DMS114 treated with DMSO at 0.1 percent for 48 hours (cell line): ENCODE data around the gene GMCL2.
"Not testable (repeated sequence)": the region's sequence is repeated elsewhere in the genome, so short reads cannot be mapped to it uniquely, and the experiment has no call there.

Source experiments
- DNase-seq: peaks from one replicate; lab custom pipeline; 2025; ENCODE audit not compliant: unreplicated experiment; lab: John Stamatoyannopoulos, UW

The GMCL2 gene

DNA sequence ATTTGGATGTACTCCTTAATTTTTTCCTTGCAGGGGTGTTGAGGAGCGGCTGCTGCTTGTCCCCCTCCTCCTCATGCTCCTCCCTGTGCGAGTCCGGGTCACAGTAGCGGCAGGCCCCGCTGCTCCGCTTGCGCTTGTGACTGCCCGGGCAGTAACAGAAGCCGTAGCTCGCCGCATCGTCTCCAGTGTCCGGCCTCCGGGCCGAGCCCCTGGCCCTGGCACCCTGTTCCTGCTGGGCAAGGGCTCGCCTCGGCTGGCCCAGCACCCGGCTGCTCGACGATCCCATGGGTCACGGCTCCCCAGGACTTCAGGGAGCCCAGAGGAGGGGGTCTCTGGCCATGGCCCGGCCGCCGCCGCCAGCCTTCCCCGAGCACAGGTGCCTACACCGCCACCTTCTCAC is at the start of gene GMCL2:
Gene GMCL2, minus strand, starts transcription at position 358 of the 400 bp plus-strand sequence. Its CDS starts 72 bp downstream, at position 286.
- no peak for DNase-seq

GRCh38 chr5:178236679-178237078 is 49.5 kb upstream of the GMCL2 start:
- no peak for DNase-seq

GRCh38 chr5:178236126-178236525 is 49.0 kb upstream of the GMCL2 start:
- DNase-seq, result no peak

GRCh38 chr5:178235588-178235974 is 48.4 kb upstream of the GMCL2 start:
- DNase-seq, result no peak

GRCh38 chr5:178234750-178235587 is 47.8 kb upstream of the GMCL2 start:
- DNase-seq, result peak; percentile 67

DNA sequence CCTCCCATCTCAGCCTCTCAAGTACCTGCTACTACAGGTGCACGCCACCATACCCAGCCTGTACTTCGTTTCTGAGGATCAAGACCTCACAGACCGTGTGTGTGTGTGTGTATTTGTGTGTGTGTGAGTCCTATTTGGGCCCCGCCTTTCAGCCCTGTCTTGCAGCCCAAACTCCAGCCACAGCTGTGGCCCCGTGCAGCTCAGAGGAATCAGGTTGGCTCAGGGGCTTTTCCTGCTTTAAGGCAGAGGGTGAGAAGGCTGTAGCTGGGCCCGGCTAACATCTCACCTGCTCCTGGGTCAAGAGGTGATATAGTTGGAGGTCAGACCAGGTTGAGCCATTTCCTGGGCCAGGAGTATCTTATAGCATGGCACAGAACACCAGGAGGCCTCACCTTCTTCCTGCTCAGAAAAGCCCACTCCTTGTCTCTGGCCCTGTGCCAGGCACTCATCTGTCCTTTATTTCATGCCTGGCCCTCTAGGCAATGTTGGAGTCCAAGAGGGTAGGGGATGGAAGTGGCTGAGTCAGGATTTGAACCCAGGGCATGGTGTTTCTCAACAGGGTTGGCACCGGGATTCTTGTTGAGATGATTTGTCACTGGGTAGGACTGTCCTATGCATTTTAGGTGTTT is 47.1 kb upstream of the GMCL2 start:
- DNase-seq, result no peak

DNA sequence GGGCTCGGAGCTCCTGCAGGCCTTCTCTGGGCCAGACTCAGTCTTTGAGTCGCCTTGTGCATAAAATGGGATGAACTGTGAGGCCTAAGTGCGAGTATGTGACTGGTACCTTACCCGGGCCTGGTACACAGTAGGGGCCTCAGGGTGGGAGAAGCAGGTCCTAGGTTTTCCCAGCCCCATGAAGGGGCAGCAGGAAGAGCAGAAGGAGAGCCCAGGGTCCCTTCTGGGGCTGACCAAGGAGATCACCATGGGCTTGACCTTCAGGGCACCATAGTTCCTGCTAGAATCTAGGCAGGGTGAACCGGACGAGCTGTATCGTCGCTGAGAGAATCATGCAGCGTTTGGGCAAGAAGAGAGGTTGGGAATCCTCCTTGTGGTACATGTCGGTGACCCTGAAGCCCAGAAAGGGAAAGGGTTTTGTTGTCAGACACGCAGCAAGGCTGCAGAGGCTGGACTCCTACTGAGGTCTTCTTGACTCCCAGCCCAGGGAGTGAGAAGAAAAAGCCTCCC is 45.8 kb upstream of the GMCL2 start:
- no peak for DNase-seq

DNA sequence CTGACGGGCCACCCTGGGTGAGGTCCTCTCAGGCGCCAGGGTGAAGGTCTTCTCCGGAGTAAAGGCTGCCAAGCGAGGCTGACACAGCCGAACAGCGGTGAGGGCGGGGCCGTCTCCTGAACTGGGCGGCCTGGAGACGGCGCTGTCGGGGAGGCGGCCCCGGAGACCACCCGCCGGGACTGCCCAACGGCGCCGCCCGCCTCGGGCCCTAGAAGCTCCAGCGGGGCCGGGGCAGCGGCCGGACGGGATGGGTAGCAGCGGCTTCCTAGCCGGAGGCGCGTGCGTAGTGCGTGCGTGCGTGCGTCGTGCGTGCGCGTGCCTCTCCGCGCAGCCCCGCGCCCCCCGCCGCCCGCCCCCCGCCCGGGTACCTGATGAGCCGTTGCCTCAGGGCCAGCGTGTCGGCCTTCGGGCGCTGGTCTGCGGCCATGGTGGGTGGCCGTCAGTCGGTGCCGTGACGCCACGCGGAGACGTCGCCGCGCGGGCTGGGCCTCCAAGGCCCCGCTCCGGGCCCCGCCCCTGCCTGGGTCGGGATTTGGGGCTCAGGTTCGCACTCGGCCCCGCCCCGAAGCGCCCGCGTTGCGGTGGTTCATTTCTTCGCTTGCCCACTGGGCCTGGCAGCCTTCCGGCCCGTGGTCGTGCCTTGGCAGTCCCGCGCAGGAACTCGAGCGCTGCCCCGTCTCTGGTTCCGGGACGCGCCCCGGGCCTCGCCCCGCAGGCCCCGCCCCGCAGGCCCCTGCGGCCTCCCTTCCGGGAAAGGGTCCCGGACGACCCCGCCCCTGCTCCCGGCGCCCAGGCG is 45.2 kb upstream of the GMCL2 start, which contains the start of gene PHYKPL:
Gene PHYKPL, minus strand, starts transcription at position 679 of the 796 bp plus-strand sequence. Its CDS starts 252 bp downstream, at position 427.
- no peak for DNase-seq

- no peak for DNase-seq
Observed at GRCh38 chr5:178231539-178232123, 44.5 kb upstream of the GMCL2 start.

DNA sequence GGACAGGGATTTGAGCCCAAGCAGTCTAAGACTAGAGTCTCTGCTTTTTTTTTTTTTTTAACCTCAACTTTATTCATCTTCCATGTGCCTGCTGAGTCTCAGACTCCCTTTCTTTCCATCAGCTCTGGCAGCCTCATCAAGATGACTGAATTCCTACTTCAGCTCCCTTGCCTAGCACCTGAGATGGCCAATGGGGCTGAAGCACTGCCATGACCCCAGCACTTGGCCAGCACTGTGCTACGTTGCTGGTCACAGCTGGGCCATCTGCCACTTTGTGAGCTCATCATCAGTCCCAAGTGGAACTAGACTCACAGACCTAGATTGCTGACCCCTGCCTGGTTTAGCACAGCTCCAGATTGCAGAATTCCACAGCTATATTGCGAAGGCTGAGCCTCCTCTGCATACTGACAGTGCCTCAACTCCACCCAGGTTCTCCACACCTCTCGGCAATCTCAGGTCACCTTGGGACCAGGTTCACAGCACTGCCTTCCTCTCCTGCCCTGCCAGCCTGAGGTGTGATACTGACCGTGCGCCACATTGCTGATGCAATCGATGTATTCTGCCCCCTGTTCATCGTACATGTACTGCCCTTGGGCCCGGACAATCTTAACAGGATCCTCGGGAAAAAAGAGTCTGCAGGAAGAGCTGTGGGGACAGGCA is 43.8 kb upstream of the GMCL2 start:
- DNase-seq, result no peak

DNA sequence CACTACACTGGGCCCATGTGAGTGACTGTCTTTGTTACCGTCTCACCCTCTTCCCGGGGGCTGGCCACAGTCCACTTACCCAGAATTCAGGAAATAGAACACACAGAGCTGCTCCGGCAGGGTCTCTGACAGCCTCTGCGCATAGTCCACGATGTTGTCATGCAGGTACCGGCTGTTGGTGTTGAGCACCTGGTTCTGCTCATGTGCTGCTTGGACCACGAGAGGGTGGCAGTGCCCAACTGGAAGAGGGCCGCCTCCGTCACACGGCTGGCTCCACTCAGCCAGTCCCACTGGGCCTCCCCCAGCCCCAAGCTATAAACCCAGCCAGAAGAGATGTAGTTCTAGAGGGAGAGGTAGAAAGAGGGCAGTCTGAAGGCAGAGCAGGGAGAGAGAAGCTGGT is 42.7 kb upstream of the GMCL2 start:
- no peak for DNase-seq

- not testable (repeated sequence) for DNase-seq
Observed at GRCh38 chr5:178229111-178229510, 41.9 kb upstream of the GMCL2 start.

- no peak for DNase-seq
Observed at GRCh38 chr5:178228609-178229008, 41.4 kb upstream of the GMCL2 start.

GRCh38 chr5:178227929-178228328 is 40.8 kb upstream of the GMCL2 start:
- no peak for DNase-seq

DNA sequence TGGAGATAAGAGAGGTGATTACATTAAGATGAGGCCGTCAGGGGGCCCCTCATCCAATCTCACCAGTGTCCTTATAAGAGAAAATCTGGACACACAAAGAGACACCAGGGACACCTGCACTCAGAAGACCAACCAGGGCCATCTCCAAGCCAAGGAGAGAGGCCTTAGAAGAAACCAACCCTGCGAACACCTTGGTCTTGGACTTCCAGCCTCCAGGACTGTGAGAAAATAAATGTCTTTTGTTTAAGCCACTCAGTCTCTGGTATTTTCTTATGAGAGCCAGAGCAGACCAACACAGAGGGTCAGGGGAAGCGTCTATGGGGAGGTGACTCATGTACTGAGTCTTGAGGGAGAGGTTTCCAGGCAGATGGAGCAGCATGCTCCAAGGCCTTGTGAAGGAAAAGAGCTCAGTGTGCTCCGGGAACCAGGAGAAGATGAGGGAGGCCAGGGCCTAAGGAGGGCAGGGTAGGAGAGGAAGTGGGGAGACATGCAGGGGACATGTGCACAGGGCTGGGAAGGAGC is 40.0 kb upstream of the GMCL2 start:
- DNase-seq, result no peak

DNA sequence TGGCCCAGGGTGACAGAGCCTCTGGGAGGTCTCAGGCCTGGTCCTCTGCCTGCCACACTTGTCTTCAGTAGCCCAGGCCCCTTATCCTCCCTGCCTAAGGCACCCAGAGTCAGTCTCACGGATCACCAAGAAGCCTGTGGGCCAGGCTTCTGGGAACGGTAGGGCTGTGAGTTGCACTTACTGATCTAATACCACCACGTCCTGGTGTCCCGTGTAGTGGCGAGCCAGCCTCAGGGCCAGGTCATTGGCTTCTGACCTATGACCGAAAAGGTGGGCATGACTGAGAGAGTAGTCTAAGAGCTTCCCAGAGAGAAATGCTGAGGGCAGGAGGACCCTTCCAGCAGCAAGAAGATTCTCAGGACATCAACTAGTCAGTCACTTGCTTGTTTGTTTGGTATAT is 38.0 kb upstream of the GMCL2 start:
- DNase-seq, result no peak

DNA sequence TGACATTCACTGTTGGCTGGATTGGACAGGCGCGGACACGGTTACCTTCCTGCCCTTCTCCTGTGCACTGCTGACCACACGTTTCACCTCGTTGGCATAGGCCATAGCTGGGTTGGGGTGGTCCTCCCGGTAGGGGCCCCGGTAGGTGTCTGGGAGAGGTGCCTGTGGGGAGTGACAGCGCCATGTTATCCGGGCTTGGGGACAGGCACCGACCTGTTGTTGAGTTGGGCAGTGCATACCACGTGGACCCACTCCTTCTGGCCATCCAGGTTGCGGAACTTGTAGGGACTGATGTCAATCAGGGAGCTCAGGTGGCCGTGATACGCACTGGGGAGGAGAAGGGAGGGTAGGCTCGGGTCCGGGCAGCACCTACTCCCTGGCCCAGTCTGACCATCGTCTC is 37.2 kb upstream of the GMCL2 start:
- no peak for DNase-seq

DNA sequence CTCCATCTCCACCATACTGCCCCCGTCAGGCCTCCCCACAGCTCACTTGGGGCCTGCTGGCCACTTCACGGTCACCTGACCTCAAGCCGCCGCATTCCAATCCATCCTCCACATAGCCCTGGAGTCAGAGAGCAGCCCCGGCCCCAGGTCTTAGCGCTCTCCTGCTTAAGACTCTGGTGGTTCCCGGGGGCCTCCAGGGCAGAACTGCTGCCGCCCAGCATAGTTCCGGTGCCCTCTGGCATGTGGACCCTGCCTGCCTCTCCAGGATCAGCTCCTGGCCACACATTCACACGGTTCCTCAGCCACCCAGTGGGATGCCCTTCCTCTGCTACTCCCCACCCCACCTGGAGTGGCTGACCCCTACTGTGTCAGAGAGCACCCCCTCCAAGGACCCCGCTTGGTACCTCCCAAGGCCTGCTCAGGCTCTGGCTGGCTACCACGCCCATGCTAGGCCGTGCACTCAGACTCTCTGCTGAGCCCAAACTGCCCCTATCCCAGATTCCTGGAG is 36.7 kb upstream of the GMCL2 start:
- no peak for DNase-seq

- DNase-seq, result no peak
Observed at GRCh38 chr5:178223196-178223773, 36.1 kb upstream of the GMCL2 start.

- DNase-seq, result no peak
Observed at GRCh38 chr5:178222292-178222691, 35.1 kb upstream of the GMCL2 start.
